Activated T-cell treated with anti-CD3 and anti-CD28 coated beads for 24 hours (primary cell): ENCODE data around the gene CDH23.
"Not testable (repeated sequence)": the region's sequence is repeated elsewhere in the genome, so short reads cannot be mapped to it uniquely, and the experiment has no call there.

ENCODE experiments used
- DNase-seq: peaks from one replicate; pipeline ENCODE4 v3.0.0-alpha.2; 2020; ENCODE audit warnings: low read depth

CDH23 gene

DNA sequence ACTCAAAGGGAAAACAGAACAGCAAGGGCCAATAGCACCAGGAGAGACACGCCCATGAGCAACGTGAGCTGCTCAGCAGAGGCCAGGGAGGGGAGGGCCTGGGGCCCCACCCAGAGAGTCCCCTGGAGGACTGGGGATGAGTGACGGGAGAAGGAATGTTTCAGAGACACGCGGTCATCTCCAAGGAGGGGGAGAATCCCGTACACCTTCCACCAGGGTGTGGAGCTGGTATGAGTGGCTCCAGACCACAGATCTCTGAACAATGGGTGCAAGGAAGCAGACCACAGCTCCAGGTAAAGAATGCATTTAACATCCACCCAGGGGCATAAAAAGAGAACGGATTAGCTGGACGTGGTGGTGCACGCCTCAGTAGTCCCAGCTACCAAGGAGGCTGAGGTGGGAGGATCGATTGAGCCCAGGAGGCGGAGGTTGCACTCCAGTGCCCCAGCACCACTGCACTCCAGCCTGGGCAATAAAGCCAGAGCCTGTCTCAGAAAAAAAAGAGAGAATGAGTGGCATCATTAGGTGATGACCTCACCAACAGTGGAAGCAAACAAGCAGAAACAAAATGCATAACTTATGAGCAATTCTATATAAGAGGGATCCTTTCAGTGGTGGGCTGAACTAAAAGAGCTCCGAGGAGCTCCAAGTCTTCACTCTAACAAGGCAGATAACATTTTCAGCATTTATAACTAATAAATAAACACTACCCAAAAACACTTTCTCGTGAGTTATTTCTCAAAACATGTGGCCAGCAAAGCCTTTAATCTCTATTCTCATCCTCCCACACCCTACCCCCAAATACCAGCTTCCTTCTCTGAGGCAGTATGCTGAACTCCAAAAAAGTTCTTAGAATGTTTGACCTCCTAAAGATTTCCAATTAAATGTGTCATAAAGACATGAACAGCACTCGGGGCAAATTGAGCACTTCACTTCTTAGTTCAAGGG is 441.8 kb downstream of the CDH23 start:
- DNase-seq, result no peak

- DNase-seq, result no peak
These were observed 443.6 kb downstream of the CDH23 start for GRCh38 chr10:71840177-71840957.

DNA sequence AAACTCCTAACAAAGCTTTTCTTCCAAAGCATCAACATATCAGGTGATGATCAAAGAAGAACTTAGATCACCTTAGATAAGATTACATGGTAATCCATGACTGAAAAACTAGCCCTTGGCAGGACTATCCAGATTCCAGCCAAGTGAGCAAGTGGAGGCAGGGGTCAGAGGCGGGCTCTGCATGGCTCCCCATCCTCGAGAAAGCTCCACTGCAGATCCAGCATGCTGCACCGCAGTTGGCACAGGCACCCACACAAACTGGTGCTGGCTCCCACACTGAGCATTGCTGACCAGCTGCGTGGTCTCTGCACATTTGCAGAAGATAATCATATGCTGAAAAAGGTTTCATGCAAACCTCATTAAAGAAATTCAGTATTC is 444.2 kb downstream of the CDH23 start:
- DNase-seq, result no peak

- no peak for DNase-seq
These were observed 445.7 kb downstream of the CDH23 start for GRCh38 chr10:71842422-71842821.

- DNase-seq, result no peak
These were observed 446.4 kb downstream of the CDH23 start for GRCh38 chr10:71842856-71843686.

DNA sequence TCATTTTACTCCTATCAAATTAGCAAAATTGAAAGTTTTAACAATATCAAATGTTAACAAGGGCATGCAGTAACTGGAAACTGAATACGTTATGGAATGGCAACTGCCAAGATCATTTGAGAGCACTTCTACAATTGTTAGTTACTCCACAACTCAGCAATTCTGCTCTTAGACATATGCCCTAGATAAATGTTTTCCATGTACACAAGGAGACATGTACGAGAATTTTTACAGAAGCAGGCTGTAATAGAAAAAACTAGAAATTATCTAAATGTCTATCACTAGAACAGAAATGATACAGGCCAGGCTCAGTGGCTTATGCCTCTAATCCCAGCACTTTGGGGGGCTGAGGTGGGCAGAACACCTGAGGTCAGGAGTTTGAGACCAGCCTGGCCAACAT is 447.4 kb downstream of the CDH23 start:
- DNase-seq, result no peak

DNA sequence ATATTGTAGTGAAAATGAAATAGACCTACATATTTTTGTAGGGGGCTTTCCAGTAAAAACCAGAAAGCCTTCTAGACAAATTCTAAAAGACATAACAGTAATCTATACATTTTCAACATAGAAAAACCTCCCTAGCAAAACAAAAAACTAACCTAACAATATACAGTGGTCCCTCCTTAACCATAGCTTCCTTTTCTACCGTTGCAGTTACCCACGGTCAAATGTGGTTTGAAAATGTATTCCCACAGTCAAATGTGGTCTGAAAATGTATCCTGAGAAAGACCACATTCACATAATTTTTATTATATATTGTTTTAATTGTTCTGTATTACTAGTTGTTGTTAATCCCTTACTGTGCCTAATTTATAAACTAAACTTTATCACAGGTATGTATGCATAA is 448.0 kb downstream of the CDH23 start:
- DNase-seq, result no peak

- DNase-seq, result no peak
These were observed 449.0 kb downstream of the CDH23 start for GRCh38 chr10:71845410-71846405.

GRCh38 chr10:71846816-71847215 is 450.1 kb downstream of the CDH23 start:
- no peak for DNase-seq

GRCh38 chr10:71847418-71847817 is 450.7 kb downstream of the CDH23 start:
- no peak for DNase-seq

DNA sequence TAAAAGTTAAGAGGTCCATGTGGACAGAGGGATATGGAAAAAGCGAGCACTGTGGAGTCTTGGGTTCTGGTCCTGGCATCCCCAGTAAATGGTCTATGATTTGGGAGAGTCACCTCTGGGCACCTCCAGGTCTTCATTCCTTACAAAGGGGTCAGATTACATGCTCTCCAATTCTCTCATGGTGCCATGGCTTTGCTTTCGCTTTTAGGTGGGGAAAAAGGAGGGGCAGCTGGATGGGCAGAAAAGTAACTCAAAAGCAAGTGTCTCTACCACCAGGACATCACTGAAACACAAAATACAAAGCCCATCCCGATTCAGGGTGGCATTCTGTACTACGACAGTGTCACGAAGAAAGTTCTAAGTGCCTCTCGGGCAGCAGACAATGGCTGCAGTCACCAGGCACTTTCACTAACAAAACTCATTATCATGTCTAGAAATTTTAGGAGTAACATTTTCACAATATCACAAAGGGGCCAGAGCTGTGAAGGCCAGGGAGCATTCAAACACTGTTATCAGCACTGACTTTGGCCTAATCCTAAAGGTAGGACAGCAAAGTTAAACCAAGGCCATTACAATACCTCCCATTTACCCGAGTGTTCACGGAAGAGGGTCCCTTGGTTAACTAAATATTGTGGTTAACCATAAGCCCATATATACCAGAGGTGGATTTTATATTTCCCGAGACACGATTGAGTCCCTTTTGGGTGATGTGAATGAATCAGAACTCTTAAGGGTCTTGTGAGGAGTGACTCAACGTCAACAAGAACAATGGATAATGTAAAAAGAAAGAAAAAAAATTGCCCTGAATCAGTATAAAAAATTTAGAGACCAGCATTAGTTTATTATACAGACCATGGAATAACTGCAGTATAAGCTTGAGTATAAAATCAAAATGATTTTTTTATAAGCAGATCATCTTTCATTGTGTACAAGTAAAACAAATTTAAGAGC is 451.9 kb downstream of the CDH23 start:
- DNase-seq, result no peak

- no peak for DNase-seq
These were observed 452.8 kb downstream of the CDH23 start for GRCh38 chr10:71849461-71849908.

- no peak for DNase-seq
These were observed 453.5 kb downstream of the CDH23 start for GRCh38 chr10:71850021-71850742.

GRCh38 chr10:71850743-71851464 is 454.2 kb downstream of the CDH23 start, which contains the start of gene PSAP:
PSAP (minus strand) TSS chr10:71851251; CDS start chr10:71851221, 30 bp downstream.
- peak; percentile 98 for DNase-seq

- not testable (repeated sequence) for DNase-seq
These were observed 454.9 kb downstream of the CDH23 start for GRCh38 chr10:71851465-71852095.

DNA sequence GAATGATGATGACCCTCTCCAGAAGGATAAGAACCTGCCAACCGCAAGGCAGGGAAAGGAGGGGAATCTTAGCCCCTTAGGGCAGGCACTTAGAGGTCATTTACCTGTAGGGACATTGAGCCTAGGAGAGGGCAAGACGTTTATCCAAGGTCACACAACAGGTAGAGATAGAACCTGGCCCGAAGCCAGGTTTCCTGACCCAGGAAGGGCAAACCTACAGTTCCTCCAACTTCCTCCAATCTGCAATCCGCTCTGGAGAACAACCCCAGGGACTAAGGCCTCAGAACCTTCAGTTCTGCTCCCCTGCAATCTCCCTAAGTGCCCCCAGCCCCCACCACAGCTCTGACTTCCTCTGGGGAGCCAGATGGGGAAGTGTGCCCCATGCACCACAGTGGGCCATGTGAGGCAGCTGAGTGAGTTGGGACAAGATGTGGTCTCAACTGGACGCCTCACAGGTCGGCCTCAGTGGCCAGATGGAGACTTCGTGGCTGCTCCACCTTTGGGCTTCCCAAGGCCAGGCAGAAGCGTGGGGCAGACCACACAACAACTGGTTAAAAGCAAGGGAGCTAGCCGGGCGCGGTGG is 455.7 kb downstream of the CDH23 start:
- no peak for DNase-seq

GRCh38 chr10:71854031-71854430 is 457.3 kb downstream of the CDH23 start:
- no peak for DNase-seq
